Peyer's patch (tissue), 4 donors: ENCODE results near the gene CHPT1.

Source experiments
- POLR2A ChIP-seq, 2 donors: fragments of 450-650 bp; IDR thresholded peaks; one replicate each; pipeline ENCODE4 v1.5.1; 2017; ENCODE audit warnings: antibody characterized with exemption in 2 of 2, mild to moderate bottlenecking in 2 of 2, moderate library complexity in 2 of 2
- TF ChIP-seq, protein P1 (sequence below), 6 experiments: fragments of 450-650 bp in 4 of 6; fragments of 200-600 bp in 2 of 6; sonication (generic) in 1 of 6; IDR thresholded peaks; one replicate each; pipeline ENCODE4 v1.5.1; 2017 to 2019; ENCODE audit warnings: antibody characterized with exemption in 6 of 6, mild to moderate bottlenecking in 3 of 6, moderate library complexity in 1 of 6

DNA sequence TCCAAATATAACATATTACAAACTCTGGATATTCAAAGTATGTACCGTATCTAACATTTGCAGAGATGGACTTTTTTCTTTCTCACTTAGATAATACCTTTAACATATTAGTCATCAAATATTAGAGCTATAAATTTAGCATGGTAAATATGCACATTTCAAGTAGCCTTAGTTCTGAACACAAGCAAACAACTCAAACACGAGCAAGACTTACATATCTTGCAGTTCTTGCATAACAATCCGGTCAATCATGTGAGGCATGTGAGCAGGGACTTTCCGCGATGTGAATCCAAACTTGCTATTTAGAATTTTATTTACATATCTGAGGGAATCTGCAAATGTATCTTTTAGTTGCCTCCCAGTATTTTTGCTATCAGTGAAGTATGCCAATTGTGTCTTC is 63.9 kb downstream of the CHPT1 start:
- TF ChIP-seq, protein P1, sequence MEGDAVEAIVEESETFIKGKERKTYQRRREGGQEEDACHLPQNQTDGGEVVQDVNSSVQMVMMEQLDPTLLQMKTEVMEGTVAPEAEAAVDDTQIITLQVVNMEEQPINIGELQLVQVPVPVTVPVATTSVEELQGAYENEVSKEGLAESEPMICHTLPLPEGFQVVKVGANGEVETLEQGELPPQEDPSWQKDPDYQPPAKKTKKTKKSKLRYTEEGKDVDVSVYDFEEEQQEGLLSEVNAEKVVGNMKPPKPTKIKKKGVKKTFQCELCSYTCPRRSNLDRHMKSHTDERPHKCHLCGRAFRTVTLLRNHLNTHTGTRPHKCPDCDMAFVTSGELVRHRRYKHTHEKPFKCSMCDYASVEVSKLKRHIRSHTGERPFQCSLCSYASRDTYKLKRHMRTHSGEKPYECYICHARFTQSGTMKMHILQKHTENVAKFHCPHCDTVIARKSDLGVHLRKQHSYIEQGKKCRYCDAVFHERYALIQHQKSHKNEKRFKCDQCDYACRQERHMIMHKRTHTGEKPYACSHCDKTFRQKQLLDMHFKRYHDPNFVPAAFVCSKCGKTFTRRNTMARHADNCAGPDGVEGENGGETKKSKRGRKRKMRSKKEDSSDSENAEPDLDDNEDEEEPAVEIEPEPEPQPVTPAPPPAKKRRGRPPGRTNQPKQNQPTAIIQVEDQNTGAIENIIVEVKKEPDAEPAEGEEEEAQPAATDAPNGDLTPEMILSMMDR (IDR thresholded peaks at IDR 0.05): no peak
- no peak for TF ChIP-seq POLR2A (IDR thresholded peaks at IDR 0.05)
